Adrenal gland (tissue), 5 donors: ENCODE data around the gene ADAM15.

Source experiments
- CTCF ChIP-seq, 6 experiments: fragments of 450-650 bp in 4 of 6; fragments of 200-600 bp in 2 of 6; sonication (generic) in 1 of 6; IDR thresholded peaks; 1 replicate in 5 of 6; 2 replicates in 1 of 6; pipeline versions ENCODE4 v1.5.1 to v1.8.0; 2016 to 2021; ENCODE audit warnings: antibody characterized with exemption in 6 of 6, mild to moderate bottlenecking in 2 of 6, moderate library complexity in 1 of 6
- POLR2A ChIP-seq, 2 donors: fragments of 450-650 bp; IDR thresholded peaks; one replicate each; pipeline ENCODE4 v1.6.1; 2017; ENCODE audit warnings: antibody characterized with exemption in 2 of 2, mild to moderate bottlenecking in 2 of 2, moderate library complexity in 1 of 2
- donor health status: DM: no; HTN: no; CAD: no.

- no peak for TF ChIP-seq CTCF (IDR thresholded peaks at IDR 0.05)
- TF ChIP-seq POLR2A (IDR thresholded peaks at IDR 0.05) = no peak
These were observed 42.8 kb upstream of the ADAM15 start for GRCh38 chr1:155008015-155008941.
